HPDE6-E6E7 (cell line): ENCODE data around the gene HSD3B1.
"Not testable (repeated sequence)": the region's sequence is repeated elsewhere in the genome, so short reads cannot be mapped to it uniquely, and the experiment has no call there.

ENCODE experiments used
- DNase-seq: peaks from one replicate; pipeline ENCODE4 v3.0.0; 2011; ENCODE audit warnings: missing footprints; ENCODE audit errors: extremely low spot score

The HSD3B1 gene

GRCh38 chr1:119553302-119554071, 46.5 kb downstream of the HSD3B1 start:
- DNase-seq: not testable (repeated sequence)

- no peak for DNase-seq
These were observed 47.2 kb downstream of the HSD3B1 start for GRCh38 chr1:119554183-119554582.

GRCh38 chr1:119556423-119556822, 49.4 kb downstream of the HSD3B1 start:
- DNase-seq: no peak

- not testable (repeated sequence) for DNase-seq
These were observed 53.4 kb downstream of the HSD3B1 start for GRCh38 chr1:119560402-119560801.

GRCh38 chr1:119564548-119564947, 57.5 kb downstream of the HSD3B1 start:
- no peak for DNase-seq
